Stomach (tissue), 19 donors: Measurements from ENCODE around the gene PPP4R2. TPM values are rescaled to one million over a fixed set of nuclear protein-coding genes. Genes with fewer than 3 reads are reported as not detected.

ENCODE experiments used
- DNase-seq, 2 donors: peaks; one replicate each; pipeline versions ENCODE4 v3.0.0 to v3.0.0-alpha.2; 2013 to 2019
- H3K27ac ChIP-seq, 5 donors: fragments of 200-600 bp in 4 of 5; sonication (generic) in 4 of 5; one replicate each; pipeline ENCODE4 v1.5.1; 2013 to 2019; ENCODE audit warnings: mild to moderate bottlenecking in 1 of 5, moderate library complexity in 1 of 5
- H3K27me3 ChIP-seq, 3 donors: fragments of 200-600 bp; sonication (generic); one replicate each; pipeline ENCODE4 v1.5.1; 2017 to 2019; ENCODE audit warnings: mixed run types in 1 of 3
- H3K36me3 ChIP-seq, 4 donors: fragments of 200-600 bp; sonication (generic); 1 replicate in 3 of 4; 2 replicates in 1 of 4; pipeline ENCODE4 v1.5.1; 2016 to 2019
- H3K4me1 ChIP-seq, 4 donors: fragments of 200-600 bp; sonication (generic); one replicate each; pipeline ENCODE4 v1.5.1; 2016 to 2019
- H3K4me3 ChIP-seq, 4 donors: fragments of 200-600 bp; sonication (generic) in 3 of 4; one replicate each; pipeline ENCODE4 v1.5.1; 2016 to 2019; ENCODE audit warnings: mild to moderate bottlenecking in 1 of 4
- H3K9me3 ChIP-seq, 4 donors: fragments of 200-600 bp; sonication (generic); one replicate each; pipeline ENCODE4 v1.5.1; 2016 to 2019
- EP300 ChIP-seq: sonication (generic); formaldehyde crosslinking; IDR thresholded peaks from one replicate; pipeline ENCODE4 v1.6.1; 2017; ENCODE audit warnings: antibody characterized with exemption
- POLR2A ChIP-seq, 4 donors: fragments of 450-650 bp; IDR thresholded peaks; one replicate each; pipeline ENCODE4 v1.6.1; 2016; ENCODE audit warnings: antibody characterized with exemption in 4 of 4, control low read depth in 2 of 4, mild to moderate bottlenecking in 1 of 4, moderate library complexity in 1 of 4
- POLR2AphosphoS5 ChIP-seq, 3 donors: sonication (generic); formaldehyde crosslinking; IDR thresholded peaks; one replicate each; pipeline ENCODE4 v1.6.1; 2016; ENCODE audit warnings: antibody characterized with exemption in 3 of 3
- WGBS, 5 donors: extraction: QIAGEN DNeasy Blood & Tissue Kit in 3 of 5; methylation state at CpG; one replicate each; pipeline versions ENCODE4 v1.1.5 to v1.1.7; 2013 to 2018; 5-methylcytosine and 5-hydroxymethylcytosine counted together
- intact Hi-C: fragments of 100-400 bp; cut with DNase I; formaldehyde crosslinking; loops from one replicate; pipeline ENCODE4 v1.15.1; 2023; ENCODE audit warnings: low total_unique reads
- long read RNA-seq, 10 donors: transcript quantifications; one replicate each; lab custom pipeline, GENCODE V29; 2026
- polyA plus RNA-seq, 3 donors: library from polyadenylated mRNA; stranded (reverse); fragments of 200-250 nt; gene quantifications; one replicate each; pipeline ENCODE4 v1.2.3, GENCODE V29; 2013
- total RNA-seq, 5 donors: library from RNA; depleted of rRNA; stranded (reverse); fragments of >200 nt; gene quantifications; one replicate each; pipeline versions ENCODE4 v1.1.0 to v1.2.3, GENCODE V29; 2014 to 2016
- TF ChIP-seq, protein P1 (sequence below), 7 experiments: fragments of 450-650 bp in 4 of 7; fragments of 200-600 bp in 3 of 7; sonication (generic) in 3 of 7; IDR thresholded peaks; one replicate each; pipeline ENCODE4 v1.5.1; 2016 to 2019; ENCODE audit warnings: antibody characterized with exemption in 7 of 7, control low read depth in 2 of 7, mild to moderate bottlenecking in 1 of 7
- donor health status: healthy with polysubstance abuse.
- donor health status: Bipolar disorder and iron deficiency.
- donor health status: healthy.

Gene PPP4R2, protein sequence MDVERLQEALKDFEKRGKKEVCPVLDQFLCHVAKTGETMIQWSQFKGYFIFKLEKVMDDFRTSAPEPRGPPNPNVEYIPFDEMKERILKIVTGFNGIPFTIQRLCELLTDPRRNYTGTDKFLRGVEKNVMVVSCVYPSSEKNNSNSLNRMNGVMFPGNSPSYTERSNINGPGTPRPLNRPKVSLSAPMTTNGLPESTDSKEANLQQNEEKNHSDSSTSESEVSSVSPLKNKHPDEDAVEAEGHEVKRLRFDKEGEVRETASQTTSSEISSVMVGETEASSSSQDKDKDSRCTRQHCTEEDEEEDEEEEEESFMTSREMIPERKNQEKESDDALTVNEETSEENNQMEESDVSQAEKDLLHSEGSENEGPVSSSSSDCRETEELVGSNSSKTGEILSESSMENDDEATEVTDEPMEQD
- total RNA-seq = 100 to 1,000 TPM in 1 of 5 donors, 10 to 100 TPM in 4; 12.8 to 100 (median 31.4) TPM
- polyA plus RNA-seq = 10 to 100 TPM; 10.7 to 25.8 (median 16.7) TPM
- long read RNA-seq, donor 1, full-length matches to known transcripts = 10 of 10 reads
- long read RNA-seq, donor 1, partial matches to known transcripts = 0 of 10 reads
- long read RNA-seq, donor 1, other reads (novel, unspliced or antisense) = 0 of 10 reads
- long read RNA-seq, donor 2, full-length matches to known transcripts = 11 of 11 reads
- long read RNA-seq, donor 2, partial matches to known transcripts = 0 of 11 reads
- long read RNA-seq, donor 2, other reads (novel, unspliced or antisense) = 0 of 11 reads
- long read RNA-seq, donor 3, full-length matches to known transcripts = 6 of 6 reads
- long read RNA-seq, donor 3, partial matches to known transcripts = 0 of 6 reads
- long read RNA-seq, donor 3, other reads (novel, unspliced or antisense) = 0 of 6 reads
- long read RNA-seq, donor 4, full-length matches to known transcripts = 1 of 1 reads
- long read RNA-seq, donor 4, partial matches to known transcripts = 0 of 1 reads
- long read RNA-seq, donor 4, other reads (novel, unspliced or antisense) = 0 of 1 reads
- long read RNA-seq, donor 5, full-length matches to known transcripts = 17 of 17 reads
- long read RNA-seq, donor 5, partial matches to known transcripts = 0 of 17 reads
- long read RNA-seq, donor 5, other reads (novel, unspliced or antisense) = 0 of 17 reads
- long read RNA-seq, donor 6 = 0 reads
- long read RNA-seq, donor 7, full-length matches to known transcripts = 15 of 15 reads
- long read RNA-seq, donor 7, partial matches to known transcripts = 0 of 15 reads
- long read RNA-seq, donor 7, other reads (novel, unspliced or antisense) = 0 of 15 reads
- long read RNA-seq, donor 8, full-length matches to known transcripts = 16 of 16 reads
- long read RNA-seq, donor 8, partial matches to known transcripts = 0 of 16 reads
- long read RNA-seq, donor 8, other reads (novel, unspliced or antisense) = 0 of 16 reads
- long read RNA-seq, donor 9, full-length matches to known transcripts = 7 of 7 reads
- long read RNA-seq, donor 9, partial matches to known transcripts = 0 of 7 reads
- long read RNA-seq, donor 9, other reads (novel, unspliced or antisense) = 0 of 7 reads
- long read RNA-seq, donor 10, full-length matches to known transcripts = 5 of 5 reads
- long read RNA-seq, donor 10, partial matches to known transcripts = 0 of 5 reads
- long read RNA-seq, donor 10, other reads (novel, unspliced or antisense) = 0 of 5 reads

DNA sequence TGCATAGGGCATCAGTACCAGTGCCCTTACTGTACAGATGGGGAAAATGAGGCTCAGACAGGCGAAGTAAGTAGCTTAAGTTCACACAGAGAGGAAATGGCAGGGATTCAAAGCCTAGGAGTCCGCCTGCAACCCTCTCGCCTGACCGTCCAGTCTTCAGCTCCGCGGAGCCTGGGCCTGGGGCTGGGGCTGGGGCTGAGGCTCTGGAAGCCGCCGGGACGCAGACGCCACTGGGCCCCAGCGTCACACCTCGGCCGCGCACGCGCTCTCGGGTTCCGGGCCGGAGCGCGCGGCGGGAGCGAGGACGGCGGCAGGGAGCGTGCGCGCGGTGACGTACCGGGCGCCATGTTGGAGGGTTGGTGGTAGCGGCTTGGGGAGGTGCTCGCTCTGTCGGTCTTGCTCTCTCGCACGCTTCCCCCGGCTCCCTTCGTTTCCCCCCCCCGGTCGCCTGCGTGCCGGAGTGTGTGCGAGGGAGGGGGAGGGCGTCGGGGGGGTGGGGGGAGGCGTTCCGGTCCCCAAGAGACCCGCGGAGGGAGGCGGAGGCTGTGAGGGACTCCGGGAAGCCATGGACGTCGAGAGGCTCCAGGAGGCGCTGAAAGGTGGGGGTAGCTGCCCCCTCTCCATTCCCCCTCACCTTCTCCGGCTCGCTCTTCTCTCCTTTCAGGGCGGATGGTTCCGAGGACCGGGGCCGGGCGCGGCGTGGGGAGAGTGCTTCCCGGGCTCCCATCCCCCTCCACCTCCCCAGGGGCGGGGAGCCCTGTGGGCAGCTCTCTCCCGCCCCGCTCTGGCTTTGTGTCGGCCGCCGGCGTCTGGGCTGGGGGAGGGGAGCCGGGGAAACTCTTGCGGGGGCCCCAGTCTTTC is at the start of gene PPP4R2:
Gene PPP4R2 (plus strand): TSS at position 339 of the 861 bp plus-strand sequence. CDS start 227 bp downstream, at position 566.
- intact Hi-C loops = loop anchor here (5.0 kb wide), 1 partner anchor 149 kb away; the partner anchor contains the start of gene SHQ1
- DNase-seq = peak; percentile 90 to 97
- Histone ChIP-seq H3K4me3 (peak within 1 kb of the TSS; percentile 75 to 87 (median 86)), H3K4me1 (peaks cover 30 to 49% (median 44%) of the 10 kb centered on the region in 4 donors), H3K36me3 (peaks cover 0 to 9% (median 6%) of the 10 kb centered on the region in 4 donors), H3K27me3 (no peaks in the 10 kb centered on the region), H3K9me3 (no peaks in the 10 kb centered on the region), H3K27ac (peak within 1 kb of the TSS; percentile 97 to 99 (median 99))
- TF ChIP-seq EP300 (no peak), POLR2AphosphoS5 (IDR thresholded peaks at IDR 0.05) (peak; percentile 89 to 97 (median 97)), POLR2A (IDR thresholded peaks at IDR 0.05) (peak in 1 of 4 donors; percentile 73)
- TF ChIP-seq, protein P1, sequence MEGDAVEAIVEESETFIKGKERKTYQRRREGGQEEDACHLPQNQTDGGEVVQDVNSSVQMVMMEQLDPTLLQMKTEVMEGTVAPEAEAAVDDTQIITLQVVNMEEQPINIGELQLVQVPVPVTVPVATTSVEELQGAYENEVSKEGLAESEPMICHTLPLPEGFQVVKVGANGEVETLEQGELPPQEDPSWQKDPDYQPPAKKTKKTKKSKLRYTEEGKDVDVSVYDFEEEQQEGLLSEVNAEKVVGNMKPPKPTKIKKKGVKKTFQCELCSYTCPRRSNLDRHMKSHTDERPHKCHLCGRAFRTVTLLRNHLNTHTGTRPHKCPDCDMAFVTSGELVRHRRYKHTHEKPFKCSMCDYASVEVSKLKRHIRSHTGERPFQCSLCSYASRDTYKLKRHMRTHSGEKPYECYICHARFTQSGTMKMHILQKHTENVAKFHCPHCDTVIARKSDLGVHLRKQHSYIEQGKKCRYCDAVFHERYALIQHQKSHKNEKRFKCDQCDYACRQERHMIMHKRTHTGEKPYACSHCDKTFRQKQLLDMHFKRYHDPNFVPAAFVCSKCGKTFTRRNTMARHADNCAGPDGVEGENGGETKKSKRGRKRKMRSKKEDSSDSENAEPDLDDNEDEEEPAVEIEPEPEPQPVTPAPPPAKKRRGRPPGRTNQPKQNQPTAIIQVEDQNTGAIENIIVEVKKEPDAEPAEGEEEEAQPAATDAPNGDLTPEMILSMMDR (IDR thresholded peaks at IDR 0.05) = no peak
- WGBS, 5 donors = 1 to 2% (median 2%) methylated on average over 39 to 72 of the region's 75 CpGs

DNA sequence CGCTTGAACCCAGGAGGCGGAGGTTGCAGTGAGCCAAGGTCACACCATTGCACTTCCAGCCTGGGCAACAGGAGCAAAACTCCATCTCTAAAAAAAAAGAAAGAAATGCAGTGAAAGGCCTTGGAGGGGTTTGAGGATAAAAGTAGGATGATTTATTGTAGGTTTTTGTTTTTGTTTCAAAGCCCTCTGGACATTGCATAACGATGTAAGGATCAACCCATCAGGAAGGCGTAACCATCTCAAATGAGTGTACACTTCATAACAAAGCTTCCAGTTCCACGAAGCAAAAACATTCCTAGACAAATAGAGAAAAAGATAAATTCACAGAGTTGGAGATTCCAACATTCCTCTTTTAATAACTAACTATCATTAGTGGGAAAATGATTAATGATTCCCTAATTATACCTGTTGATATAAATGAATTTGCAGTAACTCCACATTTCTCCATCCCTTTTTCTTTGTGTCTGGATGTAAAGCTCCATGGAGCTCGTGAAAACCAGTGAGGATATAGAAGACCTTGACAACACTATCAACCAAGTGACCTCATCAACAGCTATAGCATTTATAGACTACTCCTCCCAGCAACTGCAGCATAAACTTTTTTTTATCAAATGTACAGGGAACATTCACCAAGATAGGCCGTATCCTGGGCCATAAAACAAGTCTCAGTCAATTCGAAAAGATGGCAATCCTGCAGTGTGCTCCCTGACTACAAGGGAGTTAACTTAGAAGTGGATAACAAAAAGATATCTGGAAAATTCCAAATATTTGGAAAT is 48.7 kb upstream of the PPP4R2 start:
- Histone ChIP-seq H3K4me1 (no peaks in the 10 kb centered on the region), H3K27ac (no peak overlapping the region), H3K9me3 (no peaks in the 10 kb centered on the region), H3K4me3 (no peak overlapping the region), H3K27me3 (no peaks in the 10 kb centered on the region), H3K36me3 (no peaks in the 10 kb centered on the region)
- DNase-seq = no peak
- TF ChIP-seq, protein P1 (IDR thresholded peaks at IDR 0.05) = no peak
- WGBS, 5 donors = 79 to 84% (median 81%) methylated on average over 8 of the region's 8 CpGs
- intact Hi-C loops = loop anchor here (10.0 kb wide), 1 partner anchor 107 kb away; no protein-coding TSS in a partner anchor

DNA sequence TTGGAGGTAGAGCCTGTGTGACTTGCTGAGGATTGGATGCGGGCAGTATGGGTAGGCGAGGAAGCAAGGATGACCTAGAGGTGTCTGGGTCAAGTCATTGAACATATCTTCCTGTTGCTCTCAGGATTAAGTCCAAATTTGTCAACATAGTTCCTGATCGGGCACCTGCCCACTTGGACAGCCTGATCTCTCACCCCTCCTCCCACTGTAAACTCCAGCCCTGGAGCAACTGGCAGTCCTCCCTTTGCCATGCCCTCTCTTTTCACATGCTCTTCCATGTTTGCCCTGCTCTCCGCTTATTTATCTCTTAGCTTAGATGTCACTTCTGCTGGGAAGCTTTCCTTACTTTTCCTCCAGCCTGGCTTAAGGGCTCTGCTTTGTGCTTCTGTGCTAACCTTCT is 47.6 kb upstream of the PPP4R2 start:
- intact Hi-C loops = loop anchor here (10.0 kb wide), 1 partner anchor 106 kb away; no protein-coding TSS in a partner anchor
- Histone ChIP-seq H3K27ac (no peak overlapping the region), H3K4me1 (peaks cover 0 to 9% (median 0%) of the 10 kb centered on the region in 4 donors), H3K36me3 (no peaks in the 10 kb centered on the region), H3K27me3 (no peaks in the 10 kb centered on the region), H3K9me3 (no peaks in the 10 kb centered on the region), H3K4me3 (no peak overlapping the region)
- WGBS, 5 donors = 75 to 88% (median 82%) methylated on average over 4 of the region's 4 CpGs
- TF ChIP-seq EP300 (no peak), POLR2A (IDR thresholded peaks at IDR 0.05) (no peak), POLR2AphosphoS5 (IDR thresholded peaks at IDR 0.05) (no peak)
- TF ChIP-seq, protein P1 (IDR thresholded peaks at IDR 0.05) = no peak
- no peak for DNase-seq
